ENCODE data around the gene PCDHGA1.

PCDHGA1 gene

DNA sequence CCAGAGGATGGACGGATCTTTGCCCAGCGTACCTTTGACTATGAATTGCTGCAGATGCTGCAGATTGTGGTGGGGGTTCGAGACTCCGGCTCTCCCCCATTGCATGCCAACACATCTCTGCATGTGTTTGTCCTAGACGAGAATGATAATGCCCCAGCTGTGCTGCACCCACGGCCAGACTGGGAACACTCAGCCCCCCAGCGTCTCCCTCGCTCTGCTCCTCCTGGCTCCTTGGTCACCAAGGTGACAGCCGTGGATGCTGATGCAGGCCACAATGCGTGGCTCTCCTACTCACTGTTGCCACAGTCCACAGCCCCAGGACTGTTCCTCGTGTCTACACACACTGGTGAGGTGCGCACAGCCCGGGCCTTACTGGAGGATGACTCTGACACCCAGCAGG is 160.5 kb downstream of the PCDHGA1 start:
- Histone ChIP-seq H3K4me2 (peak overlapping the region; percentile 96), H4K20me1 (peaks cover 5% of the 10 kb centered on the region; the same call in 1 of the 2 replicates), H3K4me3 (peak overlapping the region; percentile 68), H3K9ac (peak overlapping the region; percentile 88; the same call in 1 of the 2 replicates), H3K27me3 (no peaks in the 10 kb centered on the region), H3K4me1 (peaks cover 100% of the 10 kb centered on the region), H3K9me3 (0 out of 2 replicates have a peak, but pooled peaks cover 8% of the 10 kb centered on the region), H3K36me3 (peaks cover 37% of the 10 kb centered on the region), H3K27ac (no peak overlapping the region; the same call in 1 of the 2 replicates)
- TF ChIP-seq Cebpa-rat (IDR thresholded peaks at IDR 0.05) = no peak

- Histone ChIP-seq H3K36me3 (peaks cover 30% of the 10 kb centered on the region), H3K27ac (peak overlapping the region; percentile 96), H3K27me3 (no peaks in the 10 kb centered on the region), H3K9me3 (0 out of 2 replicates have a peak, but pooled peaks cover 4% of the 10 kb centered on the region), H4K20me1 (no peaks in the 10 kb centered on the region), H3K9ac (peak overlapping the region; percentile 88), H3K4me3 (peak overlapping the region; percentile 68), H3K4me2 (peak overlapping the region; percentile 96), H3K4me1 (peaks cover 100% of the 10 kb centered on the region)
- TF ChIP-seq Cebpa-rat (IDR thresholded peaks at IDR 0.05) = no peak
Observed at GRCh38 chr5:141491323-141492167, 161.2 kb downstream of the PCDHGA1 start.

- peak overlapping the region; percentile 96 for H3K27ac ChIP-seq
- TF ChIP-seq Cebpa-rat (IDR thresholded peaks at IDR 0.05) = no peak
- no peaks in the 10 kb centered on the region for H3K9me3 ChIP-seq
- H3K36me3 ChIP-seq = peaks cover 22% of the 10 kb centered on the region
- H3K4me1 ChIP-seq = peaks cover 100% of the 10 kb centered on the region
- no peaks in the 10 kb centered on the region for H4K20me1 ChIP-seq
- H3K27me3 ChIP-seq = no peaks in the 10 kb centered on the region
- H3K4me3 ChIP-seq = peak overlapping the region; percentile 68
- peak overlapping the region; percentile 88 for H3K9ac ChIP-seq
- H3K4me2 ChIP-seq = peak overlapping the region; percentile 96
Observed at GRCh38 chr5:141492168-141492885, 162.0 kb downstream of the PCDHGA1 start.

DNA sequence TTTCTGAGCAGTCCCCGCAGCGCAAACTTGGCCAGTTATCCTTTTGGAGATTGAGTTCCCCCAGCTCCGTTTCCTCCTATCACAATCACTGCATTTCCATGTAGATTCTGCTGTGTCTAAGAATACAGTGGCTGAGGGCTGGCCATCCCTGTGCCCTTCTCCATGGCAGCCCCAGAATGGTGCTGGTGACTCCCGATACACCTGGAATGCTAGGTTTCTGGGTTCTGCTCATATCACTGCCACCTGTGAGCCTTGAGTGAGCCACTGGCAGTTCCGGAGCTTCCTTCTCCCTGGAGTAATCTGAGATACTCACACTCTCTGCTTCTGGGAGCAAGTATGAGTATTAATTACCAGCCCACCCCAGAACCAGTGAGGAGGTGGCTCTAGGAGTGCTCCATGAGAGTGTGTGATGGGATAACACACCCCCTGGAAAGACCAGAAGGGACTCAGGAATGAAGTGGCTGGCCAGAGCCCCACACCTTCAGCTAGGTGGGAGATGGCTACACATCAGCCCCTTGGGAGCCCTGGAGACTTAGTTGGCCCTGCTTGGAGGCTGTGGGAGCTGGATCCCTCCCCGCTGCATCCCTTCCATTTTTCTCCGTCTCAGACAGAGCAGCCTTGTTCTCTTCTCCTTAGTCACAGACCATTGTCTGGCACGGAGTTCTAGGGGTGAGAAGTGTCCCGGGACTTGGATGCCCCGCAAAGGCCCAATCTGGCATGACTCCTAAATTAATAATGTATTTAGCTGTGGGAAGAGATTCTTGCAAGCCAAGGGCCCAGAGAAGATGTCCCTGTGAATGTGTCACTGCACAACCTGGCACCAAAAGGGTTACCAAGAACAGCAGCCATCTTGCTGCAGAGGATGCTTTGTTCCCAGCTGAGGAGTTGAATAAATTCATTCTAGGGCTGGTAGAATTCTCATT is 163.4 kb downstream of the PCDHGA1 start:
- TF ChIP-seq Cebpa-rat (IDR thresholded peaks at IDR 0.05) = no peak
- H3K4me2 ChIP-seq = peak overlapping the region; percentile 96
- peaks cover 98% of the 10 kb centered on the region for H3K4me1 ChIP-seq

DNA sequence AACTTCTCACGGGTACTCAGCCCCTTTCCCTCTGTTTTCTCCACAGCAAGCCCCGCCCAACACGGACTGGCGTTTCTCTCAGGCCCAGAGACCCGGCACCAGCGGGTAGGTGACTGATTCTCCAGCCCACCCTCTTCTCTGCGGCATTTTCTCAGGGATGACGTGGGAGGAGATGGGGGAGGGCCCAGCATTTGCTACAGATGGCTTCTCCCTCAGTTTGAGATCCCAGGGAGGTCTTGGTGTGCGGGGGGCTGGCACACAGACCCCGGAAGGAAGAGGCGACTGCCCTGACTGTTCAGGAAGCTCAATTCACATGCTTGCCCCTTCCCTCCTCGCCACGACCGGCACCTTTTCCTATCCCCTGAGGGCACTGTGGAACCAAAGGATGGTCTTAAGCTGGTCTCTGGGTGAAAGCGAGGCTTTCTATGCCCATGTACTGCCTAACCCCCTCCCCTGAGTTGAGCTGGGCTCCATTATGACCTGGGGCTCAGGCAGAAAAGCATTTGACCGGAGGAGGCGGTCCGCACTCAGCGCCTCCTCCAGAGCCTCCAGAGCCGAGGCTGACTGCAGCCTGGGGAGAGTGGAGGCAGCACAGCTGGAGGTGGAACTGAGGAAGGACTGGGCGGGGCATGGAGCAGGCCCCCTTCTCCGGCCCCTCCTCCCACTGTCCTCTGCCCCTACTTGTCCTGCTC is 164.6 kb downstream of the PCDHGA1 start:
- H3K36me3 ChIP-seq = peaks cover 21% of the 10 kb centered on the region
- H3K4me2 ChIP-seq = peak overlapping the region; percentile 96
- H3K27ac ChIP-seq = peak overlapping the region; percentile 96
- H3K9me3 ChIP-seq = no peaks in the 10 kb centered on the region
- peak overlapping the region; percentile 68 for H3K4me3 ChIP-seq
- H4K20me1 ChIP-seq = no peaks in the 10 kb centered on the region
- no peaks in the 10 kb centered on the region for H3K27me3 ChIP-seq
- no peak for TF ChIP-seq Cebpa-rat (IDR thresholded peaks at IDR 0.05)
- H3K9ac ChIP-seq = peak overlapping the region; percentile 88
- H3K4me1 ChIP-seq = peaks cover 91% of the 10 kb centered on the region

More for the DNA sequence above, 163.4 kb downstream of the PCDHGA1 start:
- Histone ChIP-seq H3K9ac (peak overlapping the region; percentile 88), H3K27ac (peak overlapping the region; percentile 96), H4K20me1 (no peaks in the 10 kb centered on the region), H3K4me3 (peak overlapping the region; percentile 68; the same call in 1 of the 2 replicates), H3K36me3 (peaks cover 26% of the 10 kb centered on the region), H3K9me3 (no peaks in the 10 kb centered on the region), H3K27me3 (no peaks in the 10 kb centered on the region)

DNA sequence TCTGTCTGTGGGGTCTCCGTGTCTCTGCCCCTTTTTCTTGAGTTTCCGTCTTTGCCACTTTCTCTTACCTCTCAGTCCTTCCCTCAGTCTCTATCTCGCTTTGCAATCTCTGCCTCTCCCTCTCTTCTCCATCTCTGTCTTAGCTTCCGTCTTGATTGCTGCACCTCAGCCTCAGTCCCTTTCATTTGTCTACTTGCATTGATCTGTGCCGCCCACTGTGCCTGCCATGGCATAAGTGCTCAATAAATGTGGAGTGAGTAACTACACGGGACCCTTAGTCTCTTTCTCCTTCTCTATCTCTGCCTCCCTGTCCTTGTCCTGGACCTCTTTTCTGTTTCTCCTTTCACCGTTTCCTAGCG is 165.1 kb downstream of the PCDHGA1 start:
- Histone ChIP-seq H3K36me3 (peaks cover 20% of the 10 kb centered on the region), H3K4me3 (peak overlapping the region; percentile 68), H3K4me1 (peaks cover 86% of the 10 kb centered on the region), H3K27me3 (no peaks in the 10 kb centered on the region), H4K20me1 (no peaks in the 10 kb centered on the region), H3K9ac (peak overlapping the region; percentile 88), H3K4me2 (peak overlapping the region; percentile 96), H3K9me3 (no peaks in the 10 kb centered on the region), H3K27ac (peak overlapping the region; percentile 96)
- no peak for TF ChIP-seq Cebpa-rat (IDR thresholded peaks at IDR 0.05)

DNA sequence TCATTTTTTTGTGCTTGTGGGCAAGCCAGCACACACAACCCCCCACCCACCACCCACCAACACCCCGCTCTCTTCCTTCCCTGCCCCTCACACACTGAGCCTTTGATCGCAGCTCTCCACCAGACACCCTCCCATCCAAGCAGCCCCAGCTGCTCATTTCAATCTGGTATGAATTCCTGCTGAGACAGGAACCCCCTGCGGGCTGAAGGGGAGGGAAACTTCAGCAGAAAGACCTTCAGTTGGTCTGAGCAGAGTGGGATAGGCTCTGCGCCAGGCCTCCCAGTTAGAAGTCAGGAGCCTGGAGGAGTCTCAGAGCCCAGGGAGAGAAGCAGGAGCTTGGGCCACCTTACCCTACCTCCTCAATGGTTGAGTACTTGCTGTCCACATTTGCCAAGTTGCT is 165.7 kb downstream of the PCDHGA1 start:
- H3K9ac ChIP-seq = peak overlapping the region; percentile 88
- no peaks in the 10 kb centered on the region for H4K20me1 ChIP-seq
- peaks cover 21% of the 10 kb centered on the region for H3K36me3 ChIP-seq
- H3K9me3 ChIP-seq = no peaks in the 10 kb centered on the region
- H3K4me2 ChIP-seq = peak overlapping the region; percentile 96
- peak overlapping the region; percentile 96 for H3K27ac ChIP-seq
- H3K27me3 ChIP-seq = no peaks in the 10 kb centered on the region
- TF ChIP-seq Cebpa-rat (IDR thresholded peaks at IDR 0.05) = no peak
- H3K4me3 ChIP-seq = peak overlapping the region; percentile 68
- peaks cover 80% of the 10 kb centered on the region for H3K4me1 ChIP-seq

DNA sequence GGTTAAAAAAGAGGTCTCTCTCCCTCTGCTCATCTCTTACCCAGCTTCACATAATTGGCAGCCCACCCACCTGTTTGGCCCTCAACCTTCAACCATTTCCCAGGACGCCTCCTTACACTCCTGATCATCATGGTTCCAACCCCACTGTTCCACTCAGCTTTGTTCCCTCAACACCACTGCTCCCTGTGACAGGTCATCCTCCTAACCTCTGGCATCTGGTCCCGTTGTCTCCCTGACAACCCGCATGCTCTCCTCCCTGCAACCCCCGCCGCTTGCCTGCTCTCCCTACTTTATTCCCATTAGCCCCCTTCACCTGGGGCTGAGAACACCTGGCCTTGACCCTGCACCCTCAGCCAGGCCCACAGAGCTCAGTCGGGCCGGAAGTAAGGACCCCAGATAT is 171.4 kb downstream of the PCDHGA1 start:
- Histone ChIP-seq H3K36me3 (peaks cover 39% of the 10 kb centered on the region), H3K27ac (peak overlapping the region; percentile 49; the same call in 1 of the 2 replicates), H4K20me1 (no peaks in the 10 kb centered on the region), H3K9ac (no peak overlapping the region), H3K27me3 (no peaks in the 10 kb centered on the region), H3K4me1 (peaks cover 71% of the 10 kb centered on the region), H3K4me2 (no peak overlapping the region), H3K4me3 (no peak overlapping the region), H3K9me3 (no peaks in the 10 kb centered on the region)
- TF ChIP-seq Cebpa-rat (IDR thresholded peaks at IDR 0.05) = no peak

Measured in BLaER1 (cell line).